ENCODE data around the gene LLGL2.

GRCh38 chr17:75523647-75524046, 1.9 kb upstream of the LLGL2 start:
- TF ChIP-seq, protein P1, sequence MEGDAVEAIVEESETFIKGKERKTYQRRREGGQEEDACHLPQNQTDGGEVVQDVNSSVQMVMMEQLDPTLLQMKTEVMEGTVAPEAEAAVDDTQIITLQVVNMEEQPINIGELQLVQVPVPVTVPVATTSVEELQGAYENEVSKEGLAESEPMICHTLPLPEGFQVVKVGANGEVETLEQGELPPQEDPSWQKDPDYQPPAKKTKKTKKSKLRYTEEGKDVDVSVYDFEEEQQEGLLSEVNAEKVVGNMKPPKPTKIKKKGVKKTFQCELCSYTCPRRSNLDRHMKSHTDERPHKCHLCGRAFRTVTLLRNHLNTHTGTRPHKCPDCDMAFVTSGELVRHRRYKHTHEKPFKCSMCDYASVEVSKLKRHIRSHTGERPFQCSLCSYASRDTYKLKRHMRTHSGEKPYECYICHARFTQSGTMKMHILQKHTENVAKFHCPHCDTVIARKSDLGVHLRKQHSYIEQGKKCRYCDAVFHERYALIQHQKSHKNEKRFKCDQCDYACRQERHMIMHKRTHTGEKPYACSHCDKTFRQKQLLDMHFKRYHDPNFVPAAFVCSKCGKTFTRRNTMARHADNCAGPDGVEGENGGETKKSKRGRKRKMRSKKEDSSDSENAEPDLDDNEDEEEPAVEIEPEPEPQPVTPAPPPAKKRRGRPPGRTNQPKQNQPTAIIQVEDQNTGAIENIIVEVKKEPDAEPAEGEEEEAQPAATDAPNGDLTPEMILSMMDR (IDR thresholded peaks at IDR 0.05) = no peak
- no peak for TF ChIP-seq POLR2A (IDR thresholded peaks at IDR 0.05)
